Camera-type eye (tissue), 1 donor: ENCODE data around the gene NRARP. TPM values are rescaled to one million over a fixed set of nuclear protein-coding genes. Genes with fewer than 3 reads are reported as not detected.

Experiments
- total RNA-seq: library from RNA; depleted of rRNA; stranded (reverse); fragments of >200 nt; gene quantifications from one replicate; pipeline ENCODE4 v1.2.3, GENCODE V29; 2014

NRARP gene
- 23.3 TPM for total RNA-seq

GRCh38 chr9:137302118-137302448 lies at the start of gene NRARP:
TSS of gene NRARP (minus strand) at chr9:137302271. CDS start at chr9:137301928, 343 bp downstream.

GRCh38 chr9:137277329-137278041 lies 24.6 kb downstream of the NRARP start, which contains the start of gene TOR4A:
TSS of gene TOR4A (plus strand) at chr9:137277726. CDS start at chr9:137278690, 964 bp downstream.

GRCh38 chr9:137254624-137255447 lies 47.2 kb downstream of the NRARP start, which contains the start of gene NELFB:
TSS of gene NELFB (plus strand) at chr9:137255327.

GRCh38 chr9:137251194-137251461 lies 50.9 kb downstream of the NRARP start, which contains the start of gene STPG3:
TSS of gene STPG3 (plus strand) at chr9:137251286. CDS start at chr9:137251287, 1 bp downstream.

Other genes starting within 250 kb of the NRARP start
- gene ENTPD2, start 248.2 kb downstream of the NRARP start, total RNA-seq: 7.0 TPM
- 4.3 TPM for gene SAPCD2, start 231.7 kb downstream of the NRARP start, total RNA-seq
- 8.5 TPM for gene UAP1L1, start 224.8 kb downstream of the NRARP start, total RNA-seq
- gene MAN1B1, start 215.3 kb downstream of the NRARP start, total RNA-seq: 59.0 TPM
- 37.5 TPM for gene DPP7, start 187.5 kb downstream of the NRARP start, total RNA-seq
- 12.7 TPM for gene GRIN1, start 163.1 kb downstream of the NRARP start, total RNA-seq
- 1.7 TPM for gene LRRC26, start 132.2 kb downstream of the NRARP start, total RNA-seq
- gene TMEM210, start 130.2 kb downstream of the NRARP start, total RNA-seq: not detected
- 42.9 TPM for gene ANAPC2, start 113.7 kb downstream of the NRARP start, total RNA-seq
- 51.1 TPM for gene SSNA1, start 113.6 kb downstream of the NRARP start, total RNA-seq
- gene TPRN, start 101.5 kb downstream of the NRARP start, total RNA-seq: 11.3 TPM
- gene TMEM203, start 96.6 kb downstream of the NRARP start, total RNA-seq: 34.2 TPM
- gene NDOR1, start 96.6 kb downstream of the NRARP start, total RNA-seq: 10.3 TPM
- 2.7 TPM for gene RNF208, start 80.0 kb downstream of the NRARP start, total RNA-seq
- gene CYSRT1, start 77.1 kb downstream of the NRARP start, total RNA-seq: 0.60 TPM
- not detected for gene RNF224, start 74.8 kb downstream of the NRARP start, total RNA-seq
- not detected for gene SLC34A3, start 71.4 kb downstream of the NRARP start, total RNA-seq
- gene TUBB4B, start 61.0 kb downstream of the NRARP start, total RNA-seq: 374 TPM
- gene STPG3, start 51.0 kb downstream of the NRARP start, total RNA-seq: not detected
- 39.1 TPM for gene NELFB, start 46.9 kb downstream of the NRARP start, total RNA-seq
- 3.7 TPM for gene TOR4A, start 24.5 kb downstream of the NRARP start, total RNA-seq
- 22.0 TPM for gene EXD3, start 120.9 kb upstream of the NRARP start, total RNA-seq
- 4.2 TPM for gene NOXA1, start 121.1 kb upstream of the NRARP start, total RNA-seq
- 0.60 TPM for gene ENTPD8, start 139.1 kb upstream of the NRARP start, total RNA-seq
- gene NSMF, start 157.1 kb upstream of the NRARP start, total RNA-seq: 27.7 TPM
- 3.0 TPM for gene PNPLA7, start 248.1 kb upstream of the NRARP start, total RNA-seq
- 18.1 TPM for gene MRPL41, start 249.6 kb upstream of the NRARP start, total RNA-seq